Endothelial cell of umbilical vein (primary cell): ENCODE data around the gene BCO2. TPM values are rescaled to one million over a fixed set of nuclear protein-coding genes. Genes with fewer than 3 reads are reported as not detected.
A peak's percentile ranks its signal among the peaks of the same experiment; 100 is the strongest.

Source experiments
- BruUV-seq: library from RNA; stranded (reverse); fragments of 400-500 nt; replicated peaks from 2 replicates; lab custom pipeline; 2021; lab: Mats Ljungman, UMichigan
- CTCF ChIA-PET: fragments of 300-600, 350-600 bp; sonication (Branson Sonifier 250); formaldehyde crosslinking; loops from one replicate; lab custom pipeline; 2021; ENCODE audit warnings: antibody characterized with exemption, inconsistent platforms; lab: Charles Lee
- POLR2A ChIA-PET: fragments of 300-600, 350-600 bp; sonication (Branson Sonifier 250); formaldehyde crosslinking; loops from one replicate; lab custom pipeline; 2021; ENCODE audit warnings: antibody characterized with exemption, inconsistent platforms; lab: Charles Lee
- DNase-seq: peaks from one replicate; pipeline ENCODE4 v3.0.0-alpha.2; 2011; ENCODE audit warnings: low read depth, low spot score
- FAIRE-seq: peaks from 2 replicates; lab custom pipeline; 2011; peaks lifted over from hg19 to GRCh38; lab: Jason Lieb, UNC
- H2AFZ ChIP-seq: 2 replicates; pipeline ENCODE4 v1.6.0; 2012; ENCODE audit warnings: low read depth, low read length, control low read depth, inconsistent platforms
- H3K27ac ChIP-seq: 2 replicates; pipeline ENCODE4 v1.5.1; 2011; ENCODE audit warnings: low read depth, mild to moderate bottlenecking, control low read depth, low read length, moderate library complexity; ENCODE audit not compliant: insufficient read depth
- H3K27me3 ChIP-seq, 2 experiments: 2 replicates each; pipeline versions ENCODE4 v1.6.0 to v1.6.1; 2011; ENCODE audit warnings: low read length in 2 of 2, mixed read lengths in 1 of 2; ENCODE audit not compliant: control insufficient read depth in 2 of 2, insufficient read depth in 2 of 2
- H3K36me3 ChIP-seq, 2 experiments: 2 replicates in 1 of 2; 3 replicates in 1 of 2; pipeline ENCODE4 v1.5.1; 2011; ENCODE audit warnings: low read length in 2 of 2, mild to moderate bottlenecking in 1 of 2, moderate library complexity in 1 of 2; ENCODE audit not compliant: control insufficient read depth in 2 of 2, insufficient read depth in 2 of 2; ENCODE audit errors: extremely low read depth in 1 of 2
- H3K4me1 ChIP-seq: 3 replicates; pipeline ENCODE4 v1.5.1; 2011; ENCODE audit warnings: mild to moderate bottlenecking, low read length; ENCODE audit not compliant: control insufficient read depth, insufficient read depth; ENCODE audit errors: extremely low read depth
- H3K4me2 ChIP-seq: 2 replicates; pipeline ENCODE4 v1.6.1; 2011; ENCODE audit warnings: low read length, control low read depth, mixed read lengths; ENCODE audit not compliant: insufficient read depth
- H3K4me3 ChIP-seq, 3 experiments: fragments of 200-600 bp in 1 of 3; sonication (generic), shearing (Covaris generic) in 1 of 3; replicated peaks in 1 of 3; 2 replicates each; pipeline ENCODE4 v1.5.1; 2011 to 2016; ENCODE audit warnings: control low read depth in 3 of 3, low read length in 3 of 3, mild to moderate bottlenecking in 2 of 3, inconsistent platforms in 1 of 3, low read depth in 1 of 3, moderate library complexity in 1 of 3; ENCODE audit not compliant: insufficient read depth in 1 of 3
- H3K79me2 ChIP-seq: 2 replicates; pipeline ENCODE4 v1.6.0; 2012; ENCODE audit warnings: low read length, inconsistent platforms; ENCODE audit not compliant: control insufficient read depth, insufficient read depth
- H3K9ac ChIP-seq: replicated peaks from 2 replicates; pipeline ENCODE3; 2011; ENCODE audit warnings: low read length, control low read depth; ENCODE audit not compliant: insufficient read depth; ENCODE audit errors: extremely low read depth
- H3K9me1 ChIP-seq: replicated peaks from 3 replicates; pipeline ENCODE4 v1.6.0; 2011; ENCODE audit warnings: mild to moderate bottlenecking, low read length; ENCODE audit not compliant: control insufficient read depth, insufficient read depth; ENCODE audit errors: extremely low read depth
- H3K9me3 ChIP-seq: replicated peaks from 2 replicates; pipeline ENCODE4 v1.5.1; 2012; ENCODE audit warnings: low read length, inconsistent platforms; ENCODE audit not compliant: control insufficient read depth, insufficient read depth
- H4K20me1 ChIP-seq: replicated peaks from 2 replicates; pipeline ENCODE3; 2011; ENCODE audit warnings: mild to moderate bottlenecking, low read length; ENCODE audit not compliant: control insufficient read depth, insufficient read depth; ENCODE audit errors: extremely low read depth
- CTCF ChIP-seq, 2 donors: IDR thresholded peaks; 1 replicate in 1 of 2; 2 replicates in 1 of 2; pipeline ENCODE4 v1.5.1; 2011; ENCODE audit warnings: low read length in 2 of 2, mild to moderate bottlenecking in 2 of 2, moderate library complexity in 2 of 2, control low read depth in 1 of 2, inconsistent platforms in 1 of 2, low read depth in 1 of 2; ENCODE audit not compliant: insufficient read depth in 1 of 2; ENCODE audit errors: extremely low read depth in 1 of 2
- EZH2 ChIP-seq: IDR thresholded peaks from 2 replicates; pipeline ENCODE4 v1.6.1; 2012; ENCODE audit warnings: borderline replicate concordance, low read depth, mild to moderate bottlenecking, moderate library complexity, low read length, inconsistent platforms; ENCODE audit not compliant: severe bottlenecking
- GATA2 ChIP-seq: IDR thresholded peaks from 2 replicates; pipeline ENCODE4 v1.7.0; 2011; ENCODE audit warnings: low read depth, mild to moderate bottlenecking, moderate library complexity, mixed read lengths, low read length; ENCODE audit not compliant: insufficient read length, insufficient read depth
- JUN ChIP-seq: IDR thresholded peaks from 2 replicates; pipeline ENCODE4 v1.6.1; 2011; ENCODE audit warnings: borderline replicate concordance, low read depth; ENCODE audit not compliant: insufficient read length, insufficient read depth
- MAX ChIP-seq: IDR thresholded peaks from 2 replicates; pipeline ENCODE4 v1.6.1; 2011; ENCODE audit not compliant: insufficient read depth, insufficient read length
- MYC ChIP-seq: IDR thresholded peaks from one replicate; pipeline ENCODE4 v1.6.1; 2011; ENCODE audit warnings: mild to moderate bottlenecking, low read depth, low read length
- POLR2AphosphoS5 ChIP-seq: IDR thresholded peaks from 2 replicates; pipeline ENCODE4 v1.6.1; 2012; ENCODE audit warnings: low read depth, mild to moderate bottlenecking, control low read depth, low read length, moderate library complexity; ENCODE audit not compliant: insufficient read depth
- dilution Hi-C: fragments of 300-500 bp; cut with MboI; formaldehyde crosslinking; loops from one replicate; pipeline ENCODE4 v1.15.0; 2019; ENCODE audit warnings: low sequenced_read_pairs; ENCODE audit not compliant: extremely low pct_ligation_motif_present
- intact Hi-C: fragments of 100-400 bp; cut with micrococcal nuclease; formaldehyde crosslinking; loops from one replicate; pipeline ENCODE4 v1.10.0; 2022
- polyA plus RNA-seq, 4 experiments: library from polyadenylated mRNA; depleted of rRNA in 3 of 4; stranded (reverse) in 3 of 4; unstranded in 1 of 4; fragments of >200 nt; gene quantifications; 2 replicates each; pipeline versions ENCODE4 v1.2.1 to v1.2.3, GENCODE V29; 2011 to 2012; ENCODE audit warnings: missing spikeins in 1 of 4
- total RNA-seq: library from RNA; stranded (reverse); gene quantifications from 2 replicates; pipeline ENCODE4 v1.2.3, GENCODE V29; 2021

The BCO2 gene
- total and polyA plus RNA-seq, 2 donors (not counting 3 experiments of a cell fraction or from before 2014, with no cell fraction given): 0.58 to 1.9 TPM

GRCh38 chr11:112165049-112165448, 10.3 kb upstream of the BCO2 start:
- H3K27me3 ChIP-seq: no peaks in the 10 kb centered on the region
- no peak overlapping the region for H3K4me3 ChIP-seq
- peaks cover 11% of the 10 kb centered on the region for H3K4me1 ChIP-seq
- no peak for TF ChIP-seq JUN
- peak; percentile 70 for TF ChIP-seq POLR2AphosphoS5
- TF ChIP-seq MYC: no peak
- TF ChIP-seq EZH2: no peak
- TF ChIP-seq MAX: no peak
- no peak for TF ChIP-seq GATA2
- no peak for TF ChIP-seq CTCF (IDR thresholded peaks at IDR 0.05; ENCODE audit: extremely low read depth in 1 of 2, insufficient read depth in 1 of 2, low read depth in 1 of 2, low read length in 2 of 2)
- dilution Hi-C loops: no loop called here
- FAIRE-seq: peak; percentile 86
- H3K79me2 ChIP-seq: no peaks in the 10 kb centered on the region
- H3K9me3 ChIP-seq: no peaks in the 10 kb centered on the region
- no peaks in the 10 kb centered on the region for H3K36me3 ChIP-seq
- peak; percentile 63 for DNase-seq
- BruUV-seq: no TSS peak
- ChIA-PET POLR2A (interaction anchor here (0.6 kb wide), 1 partner anchor 46 kb away, joined by 4 read pairs; no protein-coding TSS in a partner anchor), CTCF (interaction anchor here (0.7 to 3.4 kb wide), 4 partner anchors 9 to 52 kb away, joined by 3 to 13 read pairs (median 7); partner anchors contain the start of gene BCO2)
- intact Hi-C loops: loop anchor here (2.0 kb wide), 1 partner anchor 44 kb away; no protein-coding TSS in a partner anchor
- H3K9ac ChIP-seq: no peak overlapping the region
- peak overlapping the region; percentile 19 for H3K27ac ChIP-seq
- peak overlapping the region; percentile 37 for H3K4me2 ChIP-seq
- H3K9me1 ChIP-seq: no peaks in the 10 kb centered on the region
- no peaks in the 10 kb centered on the region for H4K20me1 ChIP-seq
- H2AFZ ChIP-seq: no peak overlapping the region
